ENCODE results near the gene CMPK1. TPM values are rescaled to one million over a fixed set of nuclear protein-coding genes. Genes with fewer than 3 reads are reported as not detected.
A peak's percentile ranks its signal among the peaks of the same experiment; 100 is the strongest.
"Not testable (repeated sequence)": the region's sequence is repeated elsewhere in the genome, so short reads cannot be mapped to it uniquely, and the experiment has no call there.

Gene CMPK1, protein sequence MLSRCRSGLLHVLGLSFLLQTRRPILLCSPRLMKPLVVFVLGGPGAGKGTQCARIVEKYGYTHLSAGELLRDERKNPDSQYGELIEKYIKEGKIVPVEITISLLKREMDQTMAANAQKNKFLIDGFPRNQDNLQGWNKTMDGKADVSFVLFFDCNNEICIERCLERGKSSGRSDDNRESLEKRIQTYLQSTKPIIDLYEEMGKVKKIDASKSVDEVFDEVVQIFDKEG
- total RNA-seq (2014; rRNA removed) = 133 and 152 TPM in 2 replicates
- polyA plus RNA-seq (2012) = 43.7 TPM

DNA sequence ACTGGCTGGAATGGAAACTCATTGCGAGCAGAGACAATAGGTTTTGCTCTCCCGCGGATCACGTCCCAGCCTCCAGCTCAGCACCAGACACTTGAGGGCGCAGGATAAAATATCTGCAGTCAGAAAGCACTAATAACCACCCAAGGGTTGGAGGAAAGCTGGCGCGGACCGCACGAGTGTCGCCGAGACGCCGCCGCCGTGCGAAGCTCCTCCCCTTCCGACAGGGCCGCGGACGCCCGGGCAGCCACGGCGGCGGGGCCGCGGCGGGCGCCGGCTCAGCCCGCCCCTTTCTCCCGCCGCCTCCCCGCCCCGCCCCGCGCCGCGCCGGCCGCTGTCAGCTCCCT, at the start of gene CMPK1:
Gene CMPK1 (plus strand): TSS at position 213 of the 344 bp plus-strand sequence. CDS start 156 bp downstream, outside the sequence.
- peak; percentile 86 for DNase-seq (ENCODE audit: low read depth)

DNA sequence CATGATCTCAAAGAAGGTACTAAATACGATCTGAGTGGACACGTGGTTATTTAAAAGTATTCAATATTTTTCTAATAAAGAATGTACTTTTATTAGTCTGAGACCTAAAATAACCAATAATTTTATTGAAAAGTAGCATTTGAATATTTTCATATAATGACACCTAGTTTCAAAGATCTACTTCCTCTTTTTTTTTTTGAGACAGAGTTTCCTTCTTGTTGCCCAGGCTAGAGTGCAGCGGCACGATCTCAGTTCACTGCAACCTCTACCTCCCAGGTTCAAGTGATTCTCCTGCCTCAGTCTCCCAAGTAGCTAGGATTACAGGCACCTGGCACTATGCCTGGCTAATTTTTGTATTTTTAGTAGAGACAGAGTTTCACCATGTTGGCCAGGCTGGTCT, 45.5 kb upstream of the CMPK1 start:
- not testable (repeated sequence) for DNase-seq (ENCODE audit: low read depth)

DNA sequence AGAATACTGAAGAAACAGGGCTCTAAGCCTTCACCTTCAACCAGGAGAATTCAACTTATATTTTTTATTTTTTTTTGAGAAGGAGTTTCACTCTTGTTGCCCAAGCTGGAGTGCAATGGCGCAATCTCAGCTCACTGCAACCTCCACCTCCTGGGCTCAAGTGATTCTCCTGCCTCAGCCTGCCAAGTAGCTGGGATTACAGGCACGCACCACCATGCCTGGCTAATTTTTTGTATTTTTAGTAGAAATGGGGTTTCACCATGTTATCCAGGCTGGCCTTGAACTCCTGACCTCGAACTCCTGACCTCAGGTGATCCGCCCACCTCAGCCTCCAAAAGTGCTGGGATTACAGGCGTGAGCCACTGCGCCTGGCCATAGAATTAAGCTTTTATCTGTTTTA, 38.7 kb upstream of the CMPK1 start:
- not testable (repeated sequence) for DNase-seq (ENCODE audit: low read depth)

DNA sequence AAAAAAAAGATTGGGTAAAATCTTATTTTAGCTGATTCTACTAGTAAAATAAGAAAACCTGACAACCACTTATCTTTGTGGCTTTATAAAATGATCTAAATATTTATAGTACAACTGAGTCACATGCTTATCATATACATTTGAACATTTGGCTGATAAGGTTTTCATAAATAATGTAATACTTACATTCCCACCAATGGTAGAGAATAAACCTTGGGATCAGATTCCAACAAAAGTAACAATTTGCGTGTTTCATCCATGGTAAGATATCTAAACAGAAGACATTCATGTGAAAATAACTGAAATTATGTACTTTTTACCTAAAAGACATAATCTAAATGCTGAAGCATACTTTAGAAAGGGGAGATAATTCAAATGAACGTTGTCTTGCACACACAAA, 38.0 kb upstream of the CMPK1 start:
- DNase-seq (ENCODE audit: low read depth) = no peak

DNA sequence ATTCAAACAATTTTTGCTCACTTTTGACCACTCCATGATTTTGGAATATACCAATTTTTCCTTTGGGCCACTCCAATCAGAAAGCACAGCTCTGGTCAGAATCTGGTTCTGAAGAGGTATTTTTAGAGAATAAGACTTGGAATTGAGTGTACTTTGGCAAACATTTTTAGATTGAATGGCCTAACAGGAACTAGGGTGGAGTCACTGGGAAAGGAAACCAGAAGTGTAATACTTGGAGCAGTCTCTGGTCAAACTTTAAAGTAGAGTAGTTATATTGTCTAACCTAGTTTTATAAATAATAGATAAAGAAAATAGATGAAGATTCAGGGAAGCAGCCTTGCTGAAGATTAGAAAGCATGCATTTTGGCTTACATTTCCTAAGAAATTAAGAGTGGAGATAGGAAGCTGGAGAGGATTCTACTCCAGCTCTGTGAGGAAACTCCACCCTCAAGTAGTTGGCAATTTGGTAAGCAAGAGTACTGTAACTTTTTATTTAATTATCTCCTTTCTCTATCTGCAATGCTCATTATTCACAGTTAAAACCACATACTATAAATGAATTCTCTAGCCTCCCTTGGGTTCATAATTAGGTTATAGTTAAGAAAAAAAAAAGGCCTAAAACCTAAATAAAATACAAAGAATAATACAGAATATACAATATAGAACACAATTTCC, 35.4 kb upstream of the CMPK1 start:
- DNase-seq (ENCODE audit: low read depth) = no peak

DNA sequence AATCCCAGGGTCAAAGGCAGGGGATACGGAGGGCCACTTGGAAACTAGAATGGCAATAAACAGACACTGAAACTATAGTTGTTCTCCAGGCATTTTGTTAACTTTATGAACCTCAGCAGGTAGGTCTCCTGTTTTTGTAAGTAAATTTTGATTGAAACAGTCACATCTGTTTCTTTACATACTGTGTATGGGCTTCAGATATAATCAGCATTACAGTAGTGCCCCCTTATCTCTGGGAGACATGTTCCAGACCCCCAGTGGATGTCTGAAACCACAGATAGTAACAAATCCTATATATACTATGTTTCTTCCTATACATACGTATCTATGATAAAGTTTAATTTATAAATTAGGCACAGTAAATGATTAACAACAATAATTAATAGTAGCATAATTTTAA, 31.1 kb upstream of the CMPK1 start:
- no peak for DNase-seq (ENCODE audit: low read depth)

DNA sequence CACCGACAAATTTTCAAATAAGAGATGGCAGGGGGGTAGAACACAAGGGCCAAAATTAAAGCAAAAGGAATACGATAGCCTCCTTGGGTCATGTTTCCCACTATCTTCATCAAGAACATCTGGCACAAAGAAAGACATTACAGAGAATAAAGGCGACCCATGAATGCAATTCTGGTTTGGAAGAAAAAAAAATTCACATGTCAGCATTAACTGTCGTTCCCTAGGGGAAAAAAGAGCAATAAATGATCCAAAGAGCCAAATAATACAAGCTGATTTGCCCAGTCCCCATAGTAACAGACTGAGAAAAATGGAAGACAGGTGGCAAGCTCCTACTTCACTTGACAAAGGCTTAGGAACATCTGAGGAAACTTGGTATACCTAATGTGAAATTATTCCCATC, 24.2 kb upstream of the CMPK1 start:
- peak; percentile 12 for DNase-seq (ENCODE audit: low read depth)

DNA sequence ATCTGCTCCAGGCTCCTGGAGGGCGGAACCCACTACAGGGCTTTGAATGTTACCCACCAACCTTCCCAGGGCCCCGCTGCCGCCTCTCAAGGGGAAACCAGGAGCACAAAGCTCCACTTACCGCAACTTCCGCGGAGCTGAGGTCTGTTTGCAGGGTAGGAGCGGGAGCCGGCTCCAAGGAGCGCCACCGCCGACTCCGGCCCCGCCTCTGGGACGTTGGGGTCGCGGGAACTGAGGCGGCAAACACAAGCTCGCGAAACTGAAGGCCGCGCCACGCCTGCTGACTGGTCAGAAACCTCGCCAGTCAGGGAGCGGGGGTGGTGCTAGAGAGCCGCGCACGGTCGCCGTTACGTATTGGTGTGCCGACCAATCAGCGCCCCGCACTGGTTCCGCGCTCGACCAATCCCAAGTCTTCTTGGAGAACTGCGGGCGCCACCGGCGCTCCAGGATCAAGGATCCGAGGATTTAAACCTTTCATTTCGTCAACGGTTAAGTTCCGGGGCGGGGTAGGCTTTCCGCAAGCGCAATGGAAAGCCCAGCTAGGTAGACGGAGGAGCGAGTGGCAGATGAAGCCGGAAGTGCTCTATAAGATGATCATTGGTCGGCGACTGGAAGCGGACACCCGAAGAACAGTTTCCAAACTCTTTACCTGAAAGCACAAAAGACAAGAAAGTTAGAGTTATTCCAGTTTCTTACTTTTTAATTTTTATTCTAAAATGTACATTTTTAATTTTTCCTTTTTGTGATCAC, 19.5 kb upstream of the CMPK1 start, which contains the start of gene STIL:
Gene STIL (minus strand): TSS at position 233 of the 750 bp plus-strand sequence. CDS start 3,828 bp downstream, outside the sequence.
- peak; percentile 99 for DNase-seq (ENCODE audit: low read depth)

DNA sequence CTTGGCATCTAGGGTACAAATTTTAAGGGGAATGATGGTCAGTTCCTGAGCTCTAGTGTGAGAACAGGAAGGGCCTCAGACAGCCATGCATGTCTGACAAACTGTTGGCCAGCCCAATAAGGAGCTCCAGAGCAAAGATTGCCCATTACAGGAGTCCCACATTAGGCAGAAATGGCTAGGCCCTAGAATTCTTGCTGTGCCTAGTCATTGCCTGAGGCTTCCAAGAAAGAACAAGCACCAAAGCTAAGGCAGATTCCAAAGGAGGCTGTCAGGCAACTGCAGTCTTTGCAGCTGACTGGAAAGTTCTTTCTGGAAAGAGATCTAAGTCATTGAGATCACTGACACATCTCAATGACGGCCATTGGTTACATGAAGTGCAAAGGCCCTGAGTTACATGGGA, 15.7 kb upstream of the CMPK1 start:
- peak; percentile 15 for DNase-seq (ENCODE audit: low read depth)

DNA sequence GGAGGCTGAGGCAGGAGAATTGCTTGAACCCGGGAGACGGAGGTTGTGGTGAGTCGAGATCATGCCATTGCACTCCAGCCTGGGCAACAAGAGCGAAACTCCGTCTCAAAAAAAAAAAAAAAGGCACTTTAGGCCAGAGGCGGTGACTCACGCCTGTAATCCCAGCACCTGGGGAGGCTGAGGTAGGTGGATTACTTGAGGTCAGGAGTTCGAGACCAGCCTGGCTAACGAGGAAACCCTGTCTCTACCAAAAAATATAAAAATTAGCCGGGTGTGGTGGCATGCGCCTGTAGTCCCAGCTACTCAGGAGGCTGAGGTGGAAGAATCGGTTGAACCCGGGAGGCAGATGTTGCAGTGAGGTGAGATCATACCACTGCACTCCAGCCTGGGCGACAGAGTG, 13.6 kb upstream of the CMPK1 start:
- DNase-seq (ENCODE audit: low read depth) = not testable (repeated sequence)

DNA sequence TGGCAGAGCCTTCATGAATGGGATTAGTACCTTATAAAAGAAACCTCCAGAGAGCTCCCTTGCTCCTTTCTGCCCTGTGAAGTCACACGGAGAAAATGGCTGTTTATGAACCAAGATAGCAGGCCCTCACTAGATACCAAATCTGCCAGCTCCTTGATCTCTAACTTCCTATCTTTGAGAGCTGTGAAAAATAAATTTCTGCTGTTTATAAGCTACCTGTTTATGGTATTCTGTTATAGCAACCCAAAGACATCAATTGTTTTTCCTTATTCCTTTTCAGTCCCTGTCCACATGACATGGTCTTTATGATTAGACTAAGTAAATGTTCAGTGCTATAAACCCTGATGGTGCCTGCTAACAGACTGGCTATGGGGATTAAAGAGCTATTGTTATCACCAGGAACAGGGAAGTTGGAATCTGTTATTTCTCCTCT, 10.0 kb upstream of the CMPK1 start:
- DNase-seq (ENCODE audit: low read depth) = no peak

DNA sequence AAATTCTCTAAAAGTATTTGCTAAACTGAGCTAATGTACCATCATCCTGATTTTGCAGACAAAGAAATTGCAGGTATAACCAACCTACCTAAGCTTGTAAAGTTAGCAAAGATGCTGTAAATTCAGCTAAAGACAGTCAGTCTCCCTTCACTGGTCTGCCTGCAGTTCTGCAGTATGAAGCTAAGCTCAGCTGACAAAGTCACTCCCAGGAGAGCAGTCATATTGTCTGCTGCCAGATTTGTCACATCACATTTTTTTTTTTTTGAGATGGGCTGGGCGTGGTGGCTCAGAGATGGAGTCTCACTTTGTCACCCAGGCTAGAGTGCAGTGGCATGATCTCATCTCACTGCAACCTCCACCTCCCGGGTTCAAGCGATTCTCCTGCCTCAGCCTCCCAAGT, 8.9 kb upstream of the CMPK1 start:
- no peak for DNase-seq (ENCODE audit: low read depth)

DNA sequence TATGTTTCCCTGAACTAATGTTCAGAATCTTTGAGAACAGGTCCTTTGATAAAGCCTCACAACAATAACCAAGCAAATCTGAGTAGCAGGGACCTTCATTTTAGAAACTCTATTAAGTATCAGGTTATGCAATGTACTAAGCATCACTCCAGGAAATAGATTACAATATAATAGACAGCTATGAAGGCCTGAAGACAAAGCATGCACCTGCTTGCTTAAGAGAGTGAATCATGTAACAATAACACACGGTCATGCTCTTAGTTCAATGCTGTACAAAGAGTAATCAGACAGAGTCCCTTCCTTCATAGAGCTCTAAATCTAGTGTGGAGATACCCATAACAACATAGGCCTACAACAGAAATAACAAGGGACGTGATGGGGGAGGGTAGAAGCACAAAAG, 8.1 kb upstream of the CMPK1 start:
- DNase-seq (ENCODE audit: low read depth) = peak; percentile 46

DNA sequence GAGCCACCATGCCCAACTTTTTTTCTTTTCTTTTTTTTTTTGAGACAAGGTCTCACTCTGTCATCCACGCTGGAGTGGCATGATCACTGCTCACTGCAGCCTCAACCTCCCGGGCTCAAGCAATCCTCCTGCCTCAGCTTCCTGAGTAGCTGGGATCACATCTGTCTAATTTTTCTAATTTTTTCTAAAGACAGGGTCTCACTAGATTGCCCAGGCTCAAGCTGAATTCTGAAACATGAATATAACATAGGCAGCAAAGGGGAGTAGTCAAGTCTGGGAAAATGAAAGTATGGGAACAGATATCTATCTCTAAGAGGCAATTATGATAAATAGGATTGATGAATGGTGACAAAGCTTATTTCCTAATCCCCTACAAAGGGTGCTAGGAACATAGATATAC, 7.3 kb upstream of the CMPK1 start:
- no peak for DNase-seq (ENCODE audit: low read depth)

DNA sequence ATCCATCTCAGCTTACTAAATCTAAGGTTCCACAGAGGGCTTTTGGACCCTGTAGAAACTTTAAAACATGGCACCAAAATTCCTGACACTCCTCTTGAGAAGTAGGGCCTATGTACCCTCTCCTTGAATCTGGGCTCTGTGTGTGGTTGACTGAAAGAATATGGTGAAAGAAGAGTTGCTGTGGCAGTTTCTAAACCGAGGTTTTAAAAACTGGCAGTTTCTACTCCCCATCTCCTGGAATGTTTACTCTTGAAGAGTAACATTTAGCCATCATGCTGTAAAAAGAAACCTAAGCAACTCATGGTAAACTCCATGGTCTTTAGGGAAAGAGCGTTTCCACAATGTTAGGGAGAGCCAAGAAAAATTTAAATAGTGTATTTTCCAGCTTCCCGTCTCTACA, 4.6 kb upstream of the CMPK1 start:
- DNase-seq (ENCODE audit: low read depth) = no peak

DNA sequence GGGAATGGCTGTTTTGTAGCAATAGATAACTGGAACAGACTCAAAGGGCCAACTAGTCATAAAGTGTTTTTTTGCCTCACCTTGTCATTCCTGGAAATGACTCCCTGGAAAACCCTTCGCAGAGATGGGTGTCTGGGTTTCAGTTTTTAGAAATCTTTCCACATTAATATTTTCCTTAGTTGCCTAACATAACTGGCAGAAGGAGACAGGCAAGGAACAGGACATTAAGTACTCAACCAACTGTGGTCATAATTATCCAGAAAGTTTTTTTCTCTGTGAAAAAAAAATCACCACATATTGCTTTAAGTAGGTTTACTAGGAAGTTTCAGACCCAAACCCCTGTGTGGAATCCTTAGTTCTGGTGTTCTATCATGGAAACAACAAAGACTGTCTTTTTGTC, 3.4 kb upstream of the CMPK1 start:
- no peak for DNase-seq (ENCODE audit: low read depth)

DNA sequence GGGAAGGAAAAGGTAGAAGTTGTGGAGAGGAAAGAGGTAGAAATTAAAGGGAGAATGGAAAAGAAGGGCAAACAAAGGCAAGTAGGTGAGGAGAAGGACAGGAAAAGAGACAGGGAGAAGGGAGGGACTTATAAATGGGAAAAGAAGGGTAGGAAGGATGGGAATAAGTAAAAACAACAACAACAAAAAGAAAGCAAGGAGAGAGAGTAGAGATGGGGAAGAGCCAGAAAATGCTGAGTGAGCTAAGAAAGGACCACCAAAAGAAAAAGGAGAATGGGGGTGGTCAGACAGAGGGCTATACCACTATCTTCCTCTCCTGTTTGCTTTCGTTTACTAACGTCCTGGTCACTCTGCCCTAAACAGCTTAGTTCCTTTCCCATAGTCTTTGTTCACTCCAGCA, 1.7 kb upstream of the CMPK1 start:
- no peak for DNase-seq (ENCODE audit: low read depth)

DNA sequence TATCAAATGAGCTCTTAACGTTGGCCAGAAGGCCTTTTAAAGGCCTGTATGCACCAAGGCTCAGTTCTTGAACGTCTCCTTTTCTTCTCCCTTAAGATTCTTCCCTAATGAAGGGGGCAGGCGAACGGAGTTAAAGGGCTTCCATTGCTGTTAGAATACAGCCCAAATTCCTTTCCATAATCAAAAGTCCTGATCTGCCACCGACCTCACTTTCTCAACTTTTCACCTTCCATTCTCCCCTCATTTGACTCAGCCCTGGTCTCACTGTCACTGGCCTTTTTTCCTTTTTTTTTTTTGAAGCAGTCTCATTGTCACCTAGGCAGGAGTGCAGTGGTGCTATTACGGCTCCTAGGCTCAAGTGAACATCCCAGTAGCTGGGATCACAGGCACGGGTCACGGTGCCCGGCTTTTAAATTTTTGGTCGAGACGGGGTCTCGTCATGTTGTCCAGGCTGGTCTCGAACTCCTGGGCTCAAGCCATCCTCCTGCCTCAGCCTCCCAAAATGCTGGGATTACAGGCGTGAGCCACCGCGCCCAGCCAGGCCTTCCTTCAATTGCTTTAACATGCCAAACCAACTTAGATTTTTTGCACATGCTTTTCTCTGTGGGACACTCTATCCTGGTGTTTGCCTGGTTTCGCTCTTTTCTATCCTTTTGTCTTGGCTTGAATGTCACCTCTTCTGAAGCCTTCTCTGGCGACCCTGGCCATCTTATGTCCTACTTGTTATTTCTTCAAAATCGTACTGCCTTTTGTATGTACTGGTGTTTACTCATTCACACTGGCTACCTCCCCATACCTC, 612 bp upstream of the CMPK1 start:
- no peak for DNase-seq (ENCODE audit: low read depth)

DNA sequence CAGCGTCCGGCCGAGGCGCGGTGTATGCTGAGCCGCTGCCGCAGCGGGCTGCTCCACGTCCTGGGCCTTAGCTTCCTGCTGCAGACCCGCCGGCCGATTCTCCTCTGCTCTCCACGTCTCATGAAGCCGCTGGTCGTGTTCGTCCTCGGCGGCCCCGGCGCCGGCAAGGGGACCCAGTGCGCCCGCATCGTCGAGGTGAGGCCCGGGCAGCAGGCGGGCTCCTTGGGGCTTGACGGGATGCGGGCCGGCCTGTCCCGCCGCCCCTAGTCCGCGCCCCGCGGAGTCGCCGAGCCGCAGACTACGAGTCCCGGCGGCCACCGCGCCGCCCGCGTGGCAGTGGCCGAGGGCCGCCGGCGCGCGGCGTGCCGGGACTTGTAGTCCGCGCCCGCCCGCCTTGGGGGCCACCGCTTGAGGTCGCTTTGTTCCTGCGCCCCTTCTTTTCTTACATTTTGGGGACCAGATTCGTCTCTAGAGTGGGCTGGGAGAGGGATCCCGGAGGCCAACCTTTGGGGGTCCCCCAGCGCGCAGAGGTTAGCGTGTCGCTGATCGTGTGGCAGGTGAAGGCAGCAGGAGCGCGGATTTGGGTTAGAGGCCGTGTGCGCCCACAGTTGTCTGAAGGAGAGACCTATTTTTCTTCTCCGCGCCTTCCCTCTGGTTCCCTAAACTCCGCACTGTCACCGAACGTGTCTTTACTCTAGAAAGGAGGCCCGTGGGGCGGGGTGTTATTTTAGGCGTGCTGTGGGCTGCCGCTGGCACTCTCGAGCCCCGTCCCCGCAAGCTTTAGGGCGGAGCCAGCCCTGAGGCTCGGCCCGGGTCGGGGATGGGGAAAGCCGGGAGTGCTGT, 553 bp downstream of the CMPK1 start:
- DNase-seq (ENCODE audit: low read depth) = peak; percentile 73

DNA sequence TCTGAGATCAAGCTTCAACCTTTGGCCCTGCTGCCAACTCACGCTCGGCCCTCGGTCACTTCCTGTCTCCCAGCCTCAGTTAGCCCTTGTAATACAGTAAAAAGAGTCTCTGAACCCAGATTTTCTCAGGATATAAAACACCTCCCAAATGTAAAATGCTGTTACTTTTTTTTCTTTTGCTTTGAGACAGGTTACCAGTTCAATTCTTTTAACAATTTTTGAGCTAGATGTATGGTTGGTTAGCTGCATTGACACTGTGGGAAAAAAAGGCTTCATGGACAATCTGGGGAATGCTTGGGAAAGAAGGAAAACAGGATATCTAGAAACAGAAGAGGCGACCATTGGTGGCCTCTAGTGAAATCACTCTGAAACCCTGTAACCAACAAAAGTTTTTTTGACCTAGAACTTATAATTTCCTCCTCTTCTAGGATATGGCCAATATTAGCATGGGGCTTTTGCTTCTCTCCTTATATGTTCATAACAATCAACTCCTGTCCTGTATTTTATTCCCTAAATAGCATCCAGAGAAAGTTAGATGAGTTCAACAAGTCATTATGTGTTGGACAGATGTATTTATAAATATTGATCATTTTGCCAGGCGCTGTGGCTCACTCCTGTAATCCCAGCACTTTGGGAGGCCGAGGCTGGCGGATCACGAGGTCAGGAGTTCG, 1.3 kb downstream of the CMPK1 start:
- DNase-seq (ENCODE audit: low read depth) = no peak
